ENCODE results near the gene SHMT1. TPM values are rescaled to one million over a fixed set of nuclear protein-coding genes. Genes with fewer than 3 reads are reported as not detected.

Gene SHMT1
- total and polyA plus RNA-seq, 9 donors, result 13.3 to 32.8 (median 19.9) TPM

- Histone ChIP-seq H3K4me1 (ENCODE audit: insufficient read depth) (no peaks in the 10 kb centered on the region), H3K9me3 (no peaks in the 10 kb centered on the region), H3K4me3 (no peak overlapping the region), H3K27ac (no peak overlapping the region), H3K27me3 (no peaks in the 10 kb centered on the region), H3K36me3 (no peaks in the 10 kb centered on the region)
- 94 to 97% (median 95%) methylated on average over 11 of the region's 11 CpGs for WGBS, 3 donors
- no peak for DNase-seq
- TF ChIP-seq CTCF (IDR thresholded peaks at IDR 0.05) (no peak), EP300 (IDR thresholded peaks at IDR 0.05) (no peak)
- intact Hi-C loops (cut with DNase I), result no loop called here
Observed at GRCh38 chr17:18285296-18285695, 78.1 kb downstream of the SHMT1 start.

DNA sequence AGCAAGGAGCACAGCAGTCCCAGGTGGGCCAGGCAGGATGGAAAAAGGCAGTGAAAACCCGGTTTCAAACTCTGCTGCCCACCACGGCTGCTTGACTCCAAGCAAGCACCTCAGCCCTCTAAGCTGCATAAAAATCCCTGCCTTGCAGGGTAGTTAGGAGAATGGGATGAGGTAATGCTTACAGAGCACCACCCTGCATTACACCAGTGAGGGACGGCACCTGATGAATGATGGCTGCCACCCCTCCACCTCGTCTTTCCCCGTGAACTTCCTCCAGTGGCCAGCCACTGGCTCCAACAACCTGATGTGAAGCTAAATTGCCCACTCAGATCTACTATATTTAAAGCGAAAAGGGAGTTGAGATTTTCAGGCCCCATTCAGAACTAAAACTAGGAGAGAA is 81.6 kb downstream of the SHMT1 start:
- 89 to 94% (median 90%) methylated on average over 6 of the region's 6 CpGs for WGBS, 3 donors
- Histone ChIP-seq H3K4me3 (no peak overlapping the region), H3K4me1 (ENCODE audit: insufficient read depth) (no peaks in the 10 kb centered on the region), H3K36me3 (no peaks in the 10 kb centered on the region), H3K9me3 (no peaks in the 10 kb centered on the region), H3K27me3 (no peaks in the 10 kb centered on the region), H3K27ac (no peak overlapping the region)
- TF ChIP-seq EP300 (IDR thresholded peaks at IDR 0.05), result no peak
- TF ChIP-seq POLR2A (IDR thresholded peaks at IDR 0.05), result no peak
- no peak for TF ChIP-seq CTCF (IDR thresholded peaks at IDR 0.05)
- DNase-seq, result no peak
- intact Hi-C loops (cut with DNase I), result no loop called here

- no peak overlapping the region for H3K27ac ChIP-seq
- WGBS, 3 donors, result 50 to 58% (median 54%) methylated on average over 5 of the region's 5 CpGs
- no peak for DNase-seq
- no peaks in the 10 kb centered on the region for H3K27me3 ChIP-seq
- no peak overlapping the region for H3K4me3 ChIP-seq
- no peaks in the 10 kb centered on the region for H3K9me3 ChIP-seq
- no peaks in the 10 kb centered on the region for H3K4me1 ChIP-seq (ENCODE audit: insufficient read depth)
- intact Hi-C loops (cut with DNase I), result no loop called here
- H3K36me3 ChIP-seq, result no peaks in the 10 kb centered on the region
- no peak for TF ChIP-seq CTCF (IDR thresholded peaks at IDR 0.05)
- no peak for TF ChIP-seq EP300 (IDR thresholded peaks at IDR 0.05)
- TF ChIP-seq POLR2A (IDR thresholded peaks at IDR 0.05), result no peak
Observed at GRCh38 chr17:18280766-18281371, 82.5 kb downstream of the SHMT1 start.

GRCh38 chr17:18280249-18280648 is 83.1 kb downstream of the SHMT1 start:
- intact Hi-C loops (cut with DNase I), result no loop called here
- Histone ChIP-seq H3K27me3 (no peaks in the 10 kb centered on the region), H3K27ac (no peak overlapping the region), H3K4me1 (ENCODE audit: insufficient read depth) (no peaks in the 10 kb centered on the region), H3K36me3 (no peaks in the 10 kb centered on the region), H3K4me3 (no peak overlapping the region), H3K9me3 (no peaks in the 10 kb centered on the region)
- TF ChIP-seq EP300 (IDR thresholded peaks at IDR 0.05) (no peak), CTCF (IDR thresholded peaks at IDR 0.05) (no peak), POLR2A (IDR thresholded peaks at IDR 0.05) (no peak)
- 91 to 100% (median 94%) methylated on average over 4 of the region's 4 CpGs for WGBS, 3 donors
- DNase-seq, result no peak
